WTC11 (cell line): ENCODE data around the gene PPP1R27. TPM values are rescaled to one million over a fixed set of nuclear protein-coding genes. Genes with fewer than 3 reads are reported as not detected.
A peak's percentile ranks its signal among the peaks of the same experiment; 100 is the strongest.

Experiments used
- ATAC-seq: fragments of 200-7000 bp; cut with Tn5 transposase; 2 replicates; pipeline ENCODE4 v1.10.0; 2021; ENCODE audit warnings: mild to moderate bottlenecking, moderate library complexity
- CTCF ChIA-PET: fragments of 300-600 bp; sonication (Branson Sonifier 250); formaldehyde crosslinking; loops from one replicate; lab custom pipeline; 2021; ENCODE audit warnings: antibody characterized with exemption; lab: Charles Lee
- POLR2A ChIA-PET: fragments of 350-600 bp; sonication (Branson Sonifier 250); formaldehyde crosslinking; loops from one replicate; lab custom pipeline; 2021; ENCODE audit warnings: antibody characterized with exemption; lab: Charles Lee
- DNase-seq: peaks from one replicate; pipeline ENCODE4 v3.0.0; 2021; ENCODE audit warnings: low spot score
- H3K27ac Mint-ChIP-seq: 2 replicates; pipeline ENCODE4 v1.8.0; 2021; ENCODE audit warnings: mixed read lengths
- H3K27me3 Mint-ChIP-seq: 2 replicates; pipeline ENCODE4 v1.8.0; 2021; ENCODE audit warnings: low read depth, mild to moderate bottlenecking, moderate library complexity, mixed read lengths
- H3K36me3 Mint-ChIP-seq: 2 replicates; pipeline ENCODE4 v1.8.0; 2021; ENCODE audit warnings: mixed read lengths
- H3K4me1 Mint-ChIP-seq: 2 replicates; pipeline ENCODE4 v1.8.0; 2022; ENCODE audit warnings: mixed read lengths
- H3K4me3 Mint-ChIP-seq: 2 replicates; pipeline ENCODE4 v1.8.0; 2021; ENCODE audit warnings: mild to moderate bottlenecking, moderate library complexity, mixed read lengths
- H3K9me3 Mint-ChIP-seq: 2 replicates; pipeline ENCODE4 v1.8.0; 2021; ENCODE audit warnings: mixed read lengths
- ATF1 ChIP-seq: sonication (generic); formaldehyde crosslinking; IDR thresholded peaks from 2 replicates; pipeline ENCODE4 v1.8.1; 2023; ENCODE audit warnings: mild to moderate bottlenecking, moderate library complexity, missing genetic modification reagents
- CBFB ChIP-seq: sonication (generic); formaldehyde crosslinking; IDR thresholded peaks from 2 replicates; pipeline ENCODE4 v1.8.1; 2022; ENCODE audit warnings: mild to moderate bottlenecking, low read depth, missing genetic modification reagents
- EMX1 ChIP-seq: fragments of 250-450 bp; sonication (Bioruptor Pico); IDR thresholded peaks from 2 replicates; pipeline ENCODE4 v1.8.0; 2021; ENCODE audit warnings: mild to moderate bottlenecking
- ESRRA ChIP-seq: sonication (generic); formaldehyde crosslinking; IDR thresholded peaks from 2 replicates; pipeline ENCODE4 v1.8.1; 2022; ENCODE audit warnings: mild to moderate bottlenecking, missing genetic modification reagents, borderline replicate concordance
- FOXK1 ChIP-seq: sonication (generic); formaldehyde crosslinking; IDR thresholded peaks from 2 replicates; pipeline ENCODE4 v1.8.0; 2022; ENCODE audit warnings: mild to moderate bottlenecking, moderate library complexity, missing genetic modification reagents
- GABPB1 ChIP-seq: sonication (generic); formaldehyde crosslinking; IDR thresholded peaks from 2 replicates; pipeline ENCODE4 v1.8.1; 2023; ENCODE audit warnings: mild to moderate bottlenecking, missing genetic modification reagents
- JUN ChIP-seq: sonication (generic); formaldehyde crosslinking; IDR thresholded peaks from 2 replicates; pipeline ENCODE4 v1.8.0; 2023; ENCODE audit warnings: mild to moderate bottlenecking, missing genetic modification reagents
- MXD4 ChIP-seq: fragments of 250-450 bp; sonication (Bioruptor Pico); IDR thresholded peaks from 2 replicates; pipeline ENCODE4 v1.8.0; 2021; ENCODE audit warnings: mild to moderate bottlenecking, moderate library complexity, borderline replicate concordance
- NR2C2 ChIP-seq: sonication (generic); formaldehyde crosslinking; IDR thresholded peaks from 2 replicates; pipeline ENCODE4 v1.8.0; 2022; ENCODE audit warnings: mild to moderate bottlenecking, missing genetic modification reagents
- OVOL2 ChIP-seq: fragments of 250-450 bp; sonication (Bioruptor Pico); IDR thresholded peaks from 2 replicates; pipeline ENCODE4 v1.9.0; 2021; ENCODE audit warnings: mild to moderate bottlenecking, borderline replicate concordance
- PRRX2 ChIP-seq: fragments of 250-450 bp; sonication (Bioruptor Pico); IDR thresholded peaks from 2 replicates; pipeline ENCODE4 v1.8.0; 2021; ENCODE audit warnings: mild to moderate bottlenecking
- SMAD4 ChIP-seq: sonication (generic); formaldehyde crosslinking; IDR thresholded peaks from 2 replicates; pipeline ENCODE4 v1.8.0; 2022; ENCODE audit warnings: mild to moderate bottlenecking, missing genetic modification reagents
- ZNF219 ChIP-seq: sonication (generic); formaldehyde crosslinking; IDR thresholded peaks from 2 replicates; pipeline ENCODE4 v1.8.0; 2023; ENCODE audit warnings: missing genetic modification reagents, mild to moderate bottlenecking, borderline replicate concordance
- ZNF317 ChIP-seq: sonication (generic); formaldehyde crosslinking; IDR thresholded peaks from 2 replicates; pipeline ENCODE4 v1.8.1; 2023; ENCODE audit warnings: low read depth, mild to moderate bottlenecking, moderate library complexity, missing genetic modification reagents, borderline replicate concordance
- ZNF423 ChIP-seq: fragments of 250-450 bp; sonication (Bioruptor Pico); IDR thresholded peaks from 2 replicates; pipeline ENCODE4 v2.1.2; 2022; ENCODE audit warnings: mild to moderate bottlenecking, moderate library complexity
- ZNF425 ChIP-seq: fragments of 250-450 bp; sonication (Bioruptor Pico); conservative IDR thresholded peaks from 2 replicates; pipeline ENCODE4 v1.9.0; 2021; ENCODE audit warnings: mild to moderate bottlenecking
- total RNA-seq: library from RNA; stranded (reverse); gene quantifications from 3 replicates; pipeline ENCODE4 v1.2.3, GENCODE V29; 2021
- TF ChIP-seq, protein P1 (sequence below): sonication (generic); formaldehyde crosslinking; IDR thresholded peaks from 2 replicates; pipeline ENCODE4 v1.8.0; 2022; ENCODE audit warnings: mild to moderate bottlenecking, missing genetic modification reagents
- TF ChIP-seq, protein P2 (sequence below): sonication (generic); formaldehyde crosslinking; IDR thresholded peaks from 2 replicates; pipeline ENCODE4 v1.8.0; 2022; ENCODE audit warnings: missing genetic modification reagents
- TF ChIP-seq, protein P3 (sequence below): sonication (generic); formaldehyde crosslinking; IDR thresholded peaks from 2 replicates; pipeline ENCODE4 v1.8.1; 2022; ENCODE audit warnings: mild to moderate bottlenecking, missing genetic modification reagents, moderate library complexity, borderline replicate concordance
- TF ChIP-seq, protein P4 (sequence below): sonication (generic); formaldehyde crosslinking; IDR thresholded peaks from 2 replicates; pipeline ENCODE4 v1.8.0; 2022; ENCODE audit warnings: mild to moderate bottlenecking, missing genetic modification reagents

PPP1R27 gene
- total RNA-seq, 1 experiment from 2014 or later: not detected

- H3K27ac Mint-ChIP-seq: no peak overlapping the region
- H3K36me3 Mint-ChIP-seq: no peaks in the 10 kb centered on the region
- DNase-seq (no peak), ATAC-seq (no peak)
- CTCF ChIA-PET: interaction anchor here (0.7 to 1.5 kb wide), 2 partner anchors 10 to 811 kb away, joined by 3 to 6 read pairs; no protein-coding TSS in a partner anchor
- no peaks in the 10 kb centered on the region for H3K9me3 Mint-ChIP-seq
- H3K27me3 Mint-ChIP-seq: no peaks in the 10 kb centered on the region
- H3K4me3 Mint-ChIP-seq: no peak overlapping the region
- H3K4me1 Mint-ChIP-seq: no peaks in the 10 kb centered on the region
- TF ChIP-seq ESRRA (CRISPR knock-in tag): no peak
- no peak for TF ChIP-seq ZNF317 (CRISPR knock-in tag)
- TF ChIP-seq ZNF219 (CRISPR knock-in tag): no peak
- no peak for TF ChIP-seq JUN (CRISPR knock-in tag)
- TF ChIP-seq, protein P1, sequence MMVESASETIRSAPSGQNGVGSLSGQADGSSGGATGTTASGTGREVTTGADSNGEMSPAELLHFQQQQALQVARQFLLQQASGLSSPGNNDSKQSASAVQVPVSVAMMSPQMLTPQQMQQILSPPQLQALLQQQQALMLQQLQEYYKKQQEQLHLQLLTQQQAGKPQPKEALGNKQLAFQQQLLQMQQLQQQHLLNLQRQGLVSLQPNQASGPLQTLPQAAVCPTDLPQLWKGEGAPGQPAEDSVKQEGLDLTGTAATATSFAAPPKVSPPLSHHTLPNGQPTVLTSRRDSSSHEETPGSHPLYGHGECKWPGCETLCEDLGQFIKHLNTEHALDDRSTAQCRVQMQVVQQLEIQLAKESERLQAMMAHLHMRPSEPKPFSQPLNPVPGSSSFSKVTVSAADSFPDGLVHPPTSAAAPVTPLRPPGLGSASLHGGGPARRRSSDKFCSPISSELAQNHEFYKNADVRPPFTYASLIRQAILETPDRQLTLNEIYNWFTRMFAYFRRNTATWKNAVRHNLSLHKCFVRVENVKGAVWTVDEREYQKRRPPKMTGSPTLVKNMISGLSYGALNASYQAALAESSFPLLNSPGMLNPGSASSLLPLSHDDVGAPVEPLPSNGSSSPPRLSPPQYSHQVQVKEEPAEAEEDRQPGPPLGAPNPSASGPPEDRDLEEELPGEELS (CRISPR knock-in tag): no peak
- TF ChIP-seq ZNF425 (CRISPR knock-in tag): no peak
- TF ChIP-seq PRRX2 (CRISPR knock-in tag): no peak
- POLR2A ChIA-PET: no interaction called here
Measured at GRCh38 chr17:81815646-81815986, 19.2 kb downstream of the PPP1R27 start.

DNA sequence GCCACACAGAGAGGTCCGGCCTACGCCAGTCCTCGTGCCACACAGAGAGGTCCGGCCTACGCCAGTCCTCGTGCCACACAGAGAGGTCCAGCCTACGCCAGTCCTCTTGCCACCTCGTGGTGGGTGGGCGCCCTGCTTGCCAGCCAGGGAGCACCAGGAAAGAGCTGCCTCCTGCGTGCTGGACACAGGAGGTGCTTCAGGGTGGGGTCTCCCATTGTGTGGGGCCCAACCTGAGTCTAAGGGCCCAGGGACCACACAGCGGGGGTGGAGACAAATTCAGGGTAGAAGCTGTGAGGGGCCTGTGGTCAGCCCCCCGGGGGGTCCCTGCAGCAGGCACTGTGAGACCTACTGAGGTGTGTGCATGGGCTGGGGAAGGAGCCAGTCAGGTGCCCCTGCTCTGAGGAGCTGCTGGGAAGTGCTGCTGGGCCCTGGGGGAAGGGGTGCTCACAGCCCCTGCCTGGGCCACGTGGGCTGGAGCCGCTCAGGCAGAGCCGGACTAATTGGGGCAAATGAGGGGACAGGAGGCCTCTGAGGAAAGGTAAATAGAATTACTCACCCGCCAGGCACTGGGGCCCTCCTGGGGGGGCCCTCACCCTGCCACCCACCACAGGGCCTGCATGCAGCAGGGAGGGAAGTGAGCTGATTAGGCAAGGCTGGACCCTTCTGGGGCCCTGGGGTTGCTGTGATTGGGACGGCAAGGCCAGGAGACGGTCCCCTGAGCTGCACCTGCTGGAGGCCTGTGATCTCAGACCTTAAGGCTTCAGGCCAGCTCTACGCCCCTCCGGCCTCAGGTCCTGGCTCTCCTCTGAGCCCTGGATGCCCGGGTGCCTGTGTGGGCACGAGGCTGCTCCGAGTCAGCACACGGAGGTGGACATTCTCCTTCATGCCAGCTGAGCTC lies 19.9 kb downstream of the PPP1R27 start:
- TF ChIP-seq ZNF423 (CRISPR knock-in tag) (peak; percentile 32; the same call in 1 of the 2 replicates), GABPB1 (CRISPR knock-in tag) (peak; percentile 70), SMAD4 (CRISPR knock-in tag) (no peak), OVOL2 (CRISPR knock-in tag) (no peak), ATF1 (CRISPR knock-in tag) (no peak), EMX1 (CRISPR knock-in tag) (no peak), JUN (CRISPR knock-in tag) (no peak)
- no peak overlapping the region for H3K27ac Mint-ChIP-seq
- no peak overlapping the region for H3K4me3 Mint-ChIP-seq
- H3K4me1 Mint-ChIP-seq: no peaks in the 10 kb centered on the region
- ChIA-PET CTCF (interaction anchor here (0.7 to 1.5 kb wide), 3 partner anchors 10 to 810 kb away, joined by 3 to 6 read pairs (median 3); no protein-coding TSS in a partner anchor), POLR2A (no interaction called here)
- no peaks in the 10 kb centered on the region for H3K27me3 Mint-ChIP-seq
- H3K9me3 Mint-ChIP-seq: no peaks in the 10 kb centered on the region
- ATAC-seq (no peak), DNase-seq (no peak)
- H3K36me3 Mint-ChIP-seq: no peaks in the 10 kb centered on the region

GRCh38 chr17:81813861-81814683 lies 20.8 kb downstream of the PPP1R27 start:
- Mint-ChIP-seq H3K36me3 (no peaks in the 10 kb centered on the region), H3K27ac (no peak overlapping the region), H3K27me3 (no peaks in the 10 kb centered on the region), H3K4me1 (no peaks in the 10 kb centered on the region), H3K9me3 (no peaks in the 10 kb centered on the region), H3K4me3 (no peak overlapping the region)
- CTCF ChIA-PET: interaction anchor here (0.9 kb wide), 1 partner anchor 14 kb away, joined by 3 read pairs; no protein-coding TSS in a partner anchor
- POLR2A ChIA-PET: no interaction called here
- no peak for DNase-seq
- ATAC-seq: no peak
- TF ChIP-seq, protein P2, sequence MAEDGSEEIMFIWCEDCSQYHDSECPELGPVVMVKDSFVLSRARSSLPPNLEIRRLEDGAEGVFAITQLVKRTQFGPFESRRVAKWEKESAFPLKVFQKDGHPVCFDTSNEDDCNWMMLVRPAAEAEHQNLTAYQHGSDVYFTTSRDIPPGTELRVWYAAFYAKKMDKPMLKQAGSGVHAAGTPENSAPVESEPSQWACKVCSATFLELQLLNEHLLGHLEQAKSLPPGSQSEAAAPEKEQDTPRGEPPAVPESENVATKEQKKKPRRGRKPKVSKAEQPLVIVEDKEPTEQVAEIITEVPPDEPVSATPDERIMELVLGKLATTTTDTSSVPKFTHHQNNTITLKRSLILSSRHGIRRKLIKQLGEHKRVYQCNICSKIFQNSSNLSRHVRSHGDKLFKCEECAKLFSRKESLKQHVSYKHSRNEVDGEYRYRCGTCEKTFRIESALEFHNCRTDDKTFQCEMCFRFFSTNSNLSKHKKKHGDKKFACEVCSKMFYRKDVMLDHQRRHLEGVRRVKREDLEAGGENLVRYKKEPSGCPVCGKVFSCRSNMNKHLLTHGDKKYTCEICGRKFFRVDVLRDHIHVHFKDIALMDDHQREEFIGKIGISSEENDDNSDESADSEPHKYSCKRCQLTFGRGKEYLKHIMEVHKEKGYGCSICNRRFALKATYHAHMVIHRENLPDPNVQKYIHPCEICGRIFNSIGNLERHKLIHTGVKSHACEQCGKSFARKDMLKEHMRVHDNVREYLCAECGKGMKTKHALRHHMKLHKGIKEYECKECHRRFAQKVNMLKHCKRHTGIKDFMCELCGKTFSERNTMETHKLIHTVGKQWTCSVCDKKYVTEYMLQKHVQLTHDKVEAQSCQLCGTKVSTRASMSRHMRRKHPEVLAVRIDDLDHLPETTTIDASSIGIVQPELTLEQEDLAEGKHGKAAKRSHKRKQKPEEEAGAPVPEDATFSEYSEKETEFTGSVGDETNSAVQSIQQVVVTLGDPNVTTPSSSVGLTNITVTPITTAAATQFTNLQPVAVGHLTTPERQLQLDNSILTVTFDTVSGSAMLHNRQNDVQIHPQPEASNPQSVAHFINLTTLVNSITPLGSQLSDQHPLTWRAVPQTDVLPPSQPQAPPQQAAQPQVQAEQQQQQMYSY (CRISPR knock-in tag): no peak
- no peak for TF ChIP-seq MXD4 (CRISPR knock-in tag)
- no peak for TF ChIP-seq FOXK1 (CRISPR knock-in tag)
- TF ChIP-seq, protein P3, sequence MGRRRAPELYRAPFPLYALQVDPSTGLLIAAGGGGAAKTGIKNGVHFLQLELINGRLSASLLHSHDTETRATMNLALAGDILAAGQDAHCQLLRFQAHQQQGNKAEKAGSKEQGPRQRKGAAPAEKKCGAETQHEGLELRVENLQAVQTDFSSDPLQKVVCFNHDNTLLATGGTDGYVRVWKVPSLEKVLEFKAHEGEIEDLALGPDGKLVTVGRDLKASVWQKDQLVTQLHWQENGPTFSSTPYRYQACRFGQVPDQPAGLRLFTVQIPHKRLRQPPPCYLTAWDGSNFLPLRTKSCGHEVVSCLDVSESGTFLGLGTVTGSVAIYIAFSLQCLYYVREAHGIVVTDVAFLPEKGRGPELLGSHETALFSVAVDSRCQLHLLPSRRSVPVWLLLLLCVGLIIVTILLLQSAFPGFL (CRISPR knock-in tag): no peak
- TF ChIP-seq, protein P4, sequence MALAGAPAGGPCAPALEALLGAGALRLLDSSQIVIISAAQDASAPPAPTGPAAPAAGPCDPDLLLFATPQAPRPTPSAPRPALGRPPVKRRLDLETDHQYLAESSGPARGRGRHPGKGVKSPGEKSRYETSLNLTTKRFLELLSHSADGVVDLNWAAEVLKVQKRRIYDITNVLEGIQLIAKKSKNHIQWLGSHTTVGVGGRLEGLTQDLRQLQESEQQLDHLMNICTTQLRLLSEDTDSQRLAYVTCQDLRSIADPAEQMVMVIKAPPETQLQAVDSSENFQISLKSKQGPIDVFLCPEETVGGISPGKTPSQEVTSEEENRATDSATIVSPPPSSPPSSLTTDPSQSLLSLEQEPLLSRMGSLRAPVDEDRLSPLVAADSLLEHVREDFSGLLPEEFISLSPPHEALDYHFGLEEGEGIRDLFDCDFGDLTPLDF: no peak
- no peak for TF ChIP-seq NR2C2
- TF ChIP-seq CBFB (CRISPR knock-in tag): no peak
